NCI-H1092 treated with DMSO at 0.1 percent for 48 hours (cell line): ENCODE results near the gene PPP1R1B.

Source experiments
- DNase-seq: peaks from one replicate; lab custom pipeline; 2025; lab: John Stamatoyannopoulos, UW

Gene PPP1R1B

GRCh38 chr17:39653662-39654331 is 27.0 kb downstream of the PPP1R1B start:
- DNase-seq, result peak; percentile 9

- DNase-seq, result no peak
Observed at GRCh38 chr17:39655105-39655504, 28.4 kb downstream of the PPP1R1B start.

- no peak for DNase-seq
Observed at GRCh38 chr17:39658346-39658745, 31.6 kb downstream of the PPP1R1B start.

GRCh38 chr17:39658760-39659159 is 32.0 kb downstream of the PPP1R1B start:
- DNase-seq, result no peak

- no peak for DNase-seq
Observed at GRCh38 chr17:39659279-39660010, 32.7 kb downstream of the PPP1R1B start.

- no peak for DNase-seq
Observed at GRCh38 chr17:39660011-39660360, 33.2 kb downstream of the PPP1R1B start.

GRCh38 chr17:39660397-39661385 is 33.9 kb downstream of the PPP1R1B start:
- DNase-seq, result no peak

GRCh38 chr17:39661744-39662541 is 35.2 kb downstream of the PPP1R1B start:
- no peak for DNase-seq

- DNase-seq, result no peak
Observed at GRCh38 chr17:39662551-39663339, 36.0 kb downstream of the PPP1R1B start.

GRCh38 chr17:39663340-39663687 is 36.6 kb downstream of the PPP1R1B start:
- DNase-seq, result no peak

- DNase-seq, result no peak
Observed at GRCh38 chr17:39663688-39664580, 37.2 kb downstream of the PPP1R1B start.

- DNase-seq, result no peak
Observed at GRCh38 chr17:39664581-39665561, 38.1 kb downstream of the PPP1R1B start, which contains the start of gene TCAP. TSS of gene TCAP (plus strand) at chr17:39665349. CDS start at chr17:39665360, 11 bp downstream.

GRCh38 chr17:39665642-39666224 is 39.0 kb downstream of the PPP1R1B start:
- DNase-seq, result peak; percentile 46

GRCh38 chr17:39666231-39666600 is 39.5 kb downstream of the PPP1R1B start:
- DNase-seq, result no peak

- DNase-seq, result no peak
Observed at GRCh38 chr17:39666601-39667261, 40.0 kb downstream of the PPP1R1B start.

- DNase-seq, result no peak
Observed at GRCh38 chr17:39667262-39667944, 40.7 kb downstream of the PPP1R1B start.
